ENCODE measurements around the gene DNM1. TPM values are rescaled to one million over a fixed set of nuclear protein-coding genes. Genes with fewer than 3 reads are reported as not detected.

The DNM1 gene
- total and polyA plus RNA-seq, 2 of the 8 experiments (the other 6 are each of a cell fraction or from before 2014, with no cell fraction given): 34.3 to 62.7 TPM

GRCh38 chr9:128288273-128289004, 85.3 kb downstream of the DNM1 start:
- H3K4ac ChIP-seq (replicated peaks; ENCODE audit: insufficient read length, low read depth, low read length): no peak overlapping the region
- no peak overlapping the region for H3K9ac ChIP-seq (replicated peaks in 1 of 4; ENCODE audit: extremely low read depth in 1 of 4, low read depth in 3 of 4, low read length in 3 of 4)
- H2AK5ac ChIP-seq (ENCODE audit: low read depth, low read length): no peak overlapping the region
- H3K4me2 ChIP-seq (ENCODE audit: insufficient read depth in 1 of 2, low read depth in 2 of 2, low read length in 2 of 2): no peak overlapping the region
- H3K18ac ChIP-seq (ENCODE audit: extremely low read depth, low read length): no peak overlapping the region
- no peak overlapping the region for H2BK15ac ChIP-seq (ENCODE audit: low read length)
- peaks cover 1 to 3% of the 10 kb centered on the region in 2 experiments for H4K20me1 ChIP-seq (replicated peaks in 1 of 2; ENCODE audit: control insufficient read depth in 1 of 2, insufficient read depth in 2 of 2, low read length in 2 of 2)
- 91% methylated on average over 11 of the region's 11 CpGs; no CpG with 5 or more reads in 1 of the 2 experiments for WGBS, 2 experiments (ENCODE audit: extremely low coverage in 1 of 2, insufficient coverage in 1 of 2, insufficient read length in 1 of 2, insufficient replicate concordance in 2 of 2, low coverage in 1 of 2, low lambda C conversion rate in 2 of 2, missing lambda C conversion rate in 1 of 2)
- H2BK12ac ChIP-seq (ENCODE audit: low read depth, low read length): no peak overlapping the region
- no peak overlapping the region for H3K4me3 ChIP-seq (ENCODE audit: extremely low read depth in 1 of 4, insufficient read depth in 2 of 4, low read depth in 3 of 4, low read length in 4 of 4)
- H2BK120ac ChIP-seq (replicated peaks; ENCODE audit: low read depth, low read length): no peak overlapping the region
- no peak overlapping the region for H4K5ac ChIP-seq (ENCODE audit: insufficient read length, low read depth, low read length)
- H2AFZ ChIP-seq (ENCODE audit: low read length): no peak overlapping the region
- no peaks in the 10 kb centered on the region for H3K79me1 ChIP-seq (ENCODE audit: low read depth, low read length)
- H4K8ac ChIP-seq (ENCODE audit: extremely low read depth, insufficient read depth, low read length): no peak overlapping the region
- FAIRE-seq (no peak), DNase-seq (ENCODE audit: low read depth in 1 of 2, low spot score in 2 of 2) (no peak)
- H3K23ac ChIP-seq (ENCODE audit: insufficient read length): no peak overlapping the region
- H3K27ac ChIP-seq (ENCODE audit: low read depth, low read length): no peak overlapping the region
- H3K9me3 ChIP-seq (ENCODE audit: insufficient read depth in 2 of 2, low read depth in 1 of 2, low read length in 1 of 2): no peaks in the 10 kb centered on the region
- no peak overlapping the region for H2BK20ac ChIP-seq (ENCODE audit: low read length)
- H3K27me3 ChIP-seq (replicated peaks in 1 of 4; ENCODE audit: control insufficient read depth in 3 of 4, extremely low read depth in 1 of 4, insufficient read depth in 3 of 4, low read length in 3 of 4): no peaks in the 10 kb centered on the region
- H3K4me1 ChIP-seq (replicated peaks in 1 of 4; ENCODE audit: control insufficient read depth in 3 of 4, insufficient read depth in 4 of 4, low read length in 3 of 4): no peaks in the 10 kb centered on the region
- no peaks in the 10 kb centered on the region for H3K79me2 ChIP-seq (ENCODE audit: control insufficient read depth in 1 of 2, insufficient read depth in 2 of 2, low read length in 2 of 2)
- H4K91ac ChIP-seq (replicated peaks; ENCODE audit: insufficient read length, low read length): no peak overlapping the region
- POLR2A ChIA-PET (ENCODE audit: partially characterized antibody): interaction anchor here (0.7 to 1.1 kb wide), 4 partner anchors 11 to 53 kb away, joined by 3 to 4 read pairs (median 3); partner anchors contain the start of genes GOLGA2 and SWI5
- peaks cover 0 to 12% (median 4%) of the 10 kb centered on the region in 4 experiments; a peak in 5 of 8 replicates for H3K36me3 ChIP-seq (ENCODE audit: control insufficient read depth in 2 of 4, insufficient read depth in 4 of 4, low read length in 3 of 4)
- H3K14ac ChIP-seq (ENCODE audit: insufficient read length): no peak overlapping the region
- CTCF ChIA-PET (ENCODE audit: partially characterized antibody): interaction anchor here (0.7 to 1.2 kb wide), 4 partner anchors 12 to 70 kb away, joined by 3 read pairs; no protein-coding TSS in a partner anchor
- no peaks in the 10 kb centered on the region for H3K23me2 ChIP-seq (ENCODE audit: low read depth, low read length)
- H3K56ac ChIP-seq (replicated peaks; ENCODE audit: insufficient read length, low read depth, low read length): no peak overlapping the region
- H2BK5ac ChIP-seq (ENCODE audit: low read depth, low read length): no peak overlapping the region
